Ectodermal cell (in vitro differentiated cells): Measurements from ENCODE around the gene SGMS1.
"Not testable (repeated sequence)": the region's sequence is repeated elsewhere in the genome, so short reads cannot be mapped to it uniquely, and the experiment has no call there.

Source experiments
- H3K27ac ChIP-seq: 2 replicates; pipeline ENCODE4 v1.7.0; 2013; ENCODE audit warnings: mild to moderate bottlenecking, low read depth, low read length; ENCODE audit not compliant: insufficient read depth, poor library complexity, severe bottlenecking
- H3K27me3 ChIP-seq: 2 replicates; pipeline ENCODE4 v1.7.0; 2013; ENCODE audit warnings: mild to moderate bottlenecking, low read length; ENCODE audit not compliant: insufficient read depth, control insufficient read depth, poor library complexity, severe bottlenecking
- H3K36me3 ChIP-seq: one replicate; pipeline ENCODE4 v1.7.0; 2013; ENCODE audit warnings: low read length; ENCODE audit not compliant: control insufficient read depth, insufficient read depth
- H3K4me1 ChIP-seq: one replicate; pipeline ENCODE4 v1.7.0; 2013; ENCODE audit warnings: low read length; ENCODE audit not compliant: control insufficient read depth, insufficient read depth
- H3K4me3 ChIP-seq: 2 replicates; pipeline ENCODE4 v1.7.0; 2013; ENCODE audit warnings: low read depth, low read length, control low read depth; ENCODE audit not compliant: insufficient read depth
- H3K9me3 ChIP-seq: 2 replicates; pipeline ENCODE4 v1.7.0; 2013; ENCODE audit warnings: mild to moderate bottlenecking, low read length, moderate library complexity; ENCODE audit not compliant: control insufficient read depth
- WGBS, 2 experiments: methylation state at CpG; one replicate each; pipeline ENCODE4 v1.1.7; 2013; ENCODE audit warnings: missing lambda C conversion rate in 2 of 2; 5-methylcytosine and 5-hydroxymethylcytosine counted together

The SGMS1 gene

GRCh38 chr10:50540826-50541122, 83.0 kb downstream of the SGMS1 start:
- 75 to 100% methylated on average over 1 of the region's 1 CpG for whole genome bisulfite sequencing, 2 experiments
- Histone ChIP-seq H3K36me3 (no peaks in the 10 kb centered on the region), H3K4me3 (no peak overlapping the region), H3K27ac (no peak overlapping the region), H3K4me1 (no peaks in the 10 kb centered on the region), H3K27me3 (no peaks in the 10 kb centered on the region), H3K9me3 (no peaks in the 10 kb centered on the region)

GRCh38 chr10:50540069-50540825, 83.5 kb downstream of the SGMS1 start:
- H3K4me1 ChIP-seq = no peaks in the 10 kb centered on the region

GRCh38 chr10:50538555-50539398, 85.0 kb downstream of the SGMS1 start:
- WGBS, 2 experiments = 80 to 84% methylated on average over 7 of the region's 7 CpGs
- no peak overlapping the region for H3K4me3 ChIP-seq
- H3K36me3 ChIP-seq = no peaks in the 10 kb centered on the region
- no peaks in the 10 kb centered on the region for H3K27me3 ChIP-seq
- H3K4me1 ChIP-seq = no peaks in the 10 kb centered on the region
- no peaks in the 10 kb centered on the region for H3K9me3 ChIP-seq
- no peak overlapping the region for H3K27ac ChIP-seq

More at GRCh38 chr10:50540069-50540825, 83.5 kb downstream of the SGMS1 start:
- no peaks in the 10 kb centered on the region for H3K27me3 ChIP-seq
- H3K4me3 ChIP-seq = no peak overlapping the region
- H3K27ac ChIP-seq = no peak overlapping the region
- H3K36me3 ChIP-seq = no peaks in the 10 kb centered on the region
- 90 to 96% methylated on average over 3 of the region's 3 CpGs for WGBS, 2 experiments
- no peaks in the 10 kb centered on the region for H3K9me3 ChIP-seq

GRCh38 chr10:50536617-50537240, 87.0 kb downstream of the SGMS1 start:
- no peaks in the 10 kb centered on the region for H3K9me3 ChIP-seq
- no peaks in the 10 kb centered on the region for H3K27me3 ChIP-seq
- H3K36me3 ChIP-seq = no peaks in the 10 kb centered on the region
- no peak overlapping the region for H3K27ac ChIP-seq
- no peak overlapping the region for H3K4me3 ChIP-seq
- H3K4me1 ChIP-seq = no peaks in the 10 kb centered on the region

- H3K4me1 ChIP-seq, H3K27me3 ChIP-seq, H3K4me3 ChIP-seq, H3K36me3 ChIP-seq, H3K9me3 ChIP-seq, H3K27ac ChIP-seq: not testable (repeated sequence)
- 88 to 92% methylated on average over 5 of the region's 5 CpGs for WGBS, 2 experiments
Measured at GRCh38 chr10:50534748-50535376, 88.9 kb downstream of the SGMS1 start.

GRCh38 chr10:50533296-50533695, 90.5 kb downstream of the SGMS1 start:
- Histone ChIP-seq H3K36me3 (no peaks in the 10 kb centered on the region), H3K27ac (no peak overlapping the region), H3K4me3 (no peak overlapping the region), H3K27me3 (no peaks in the 10 kb centered on the region), H3K4me1 (no peaks in the 10 kb centered on the region), H3K9me3 (no peaks in the 10 kb centered on the region)
- WGBS, 2 experiments = no CpG with 5 or more reads among the region's 1 CpG

- no peaks in the 10 kb centered on the region for H3K27me3 ChIP-seq
- H3K36me3 ChIP-seq = no peaks in the 10 kb centered on the region
- H3K4me3 ChIP-seq = no peak overlapping the region
- no peaks in the 10 kb centered on the region for H3K9me3 ChIP-seq
- 81 to 82% methylated on average over 5 of the region's 5 CpGs for WGBS, 2 experiments
- H3K27ac ChIP-seq = no peak overlapping the region
- H3K4me1 ChIP-seq = no peaks in the 10 kb centered on the region
Measured at GRCh38 chr10:50531388-50532077, 92.2 kb downstream of the SGMS1 start.

- Histone ChIP-seq H3K27ac (no peak overlapping the region), H3K4me3 (no peak overlapping the region), H3K9me3 (no peaks in the 10 kb centered on the region), H3K36me3 (no peaks in the 10 kb centered on the region), H3K27me3 (no peaks in the 10 kb centered on the region), H3K4me1 (no peaks in the 10 kb centered on the region)
- WGBS, 2 experiments = 88 to 92% methylated on average over 4 to 5 of the region's 5 CpGs
Measured at GRCh38 chr10:50529660-50530059, 94.1 kb downstream of the SGMS1 start.

GRCh38 chr10:50528206-50528605, 95.5 kb downstream of the SGMS1 start:
- Histone ChIP-seq H3K27me3 (no peaks in the 10 kb centered on the region), H3K4me1 (no peaks in the 10 kb centered on the region), H3K27ac (no peak overlapping the region), H3K36me3 (no peaks in the 10 kb centered on the region), H3K9me3 (no peaks in the 10 kb centered on the region), H3K4me3 (no peak overlapping the region)
- 90% methylated on average over 2 of the region's 2 CpGs for WGBS, 2 experiments
